K562 (cell line): ENCODE measurements around the gene TRAPPC5. TPM values are rescaled to one million over a fixed set of nuclear protein-coding genes. Genes with fewer than 3 reads are reported as not detected.

ENCODE experiments used
- CHD1 ChIP-seq: fragments of 200-600 bp; sonication (generic); IDR thresholded peaks from one replicate; pipeline ENCODE4 v1.6.1; 2012; ENCODE audit warnings: mild to moderate bottlenecking, moderate library complexity, low read length, inconsistent platforms
- EHMT2 ChIP-seq: fragments of 450-650 bp; IDR thresholded peaks from 2 replicates; pipeline ENCODE4 v1.6.1; 2018; ENCODE audit warnings: antibody characterized with exemption
- HDAC3 ChIP-seq: fragments of 450-650 bp; IDR thresholded peaks from 2 replicates; pipeline ENCODE4 v1.6.1; 2018; ENCODE audit warnings: borderline replicate concordance, mild to moderate bottlenecking, moderate library complexity; ENCODE audit not compliant: partially characterized antibody
- IRF2 ChIP-seq: sonication (generic); formaldehyde crosslinking; IDR thresholded peaks from 2 replicates; pipeline ENCODE4 v1.8.1; 2022; ENCODE audit warnings: mild to moderate bottlenecking, missing genetic modification reagents
- MCM7 ChIP-seq, 2 experiments: fragments of 450-650 bp; IDR thresholded peaks; 2 replicates each; pipeline ENCODE4 v1.6.1; 2016 to 2018
- NUFIP1 ChIP-seq: fragments of 450-650 bp; IDR thresholded peaks from 2 replicates; pipeline ENCODE4 v1.6.1; 2018; ENCODE audit not compliant: partially characterized antibody
- PPARD ChIP-seq: fragments of 250-450 bp; sonication (Bioruptor Pico); IDR thresholded peaks from 2 replicates; pipeline ENCODE4 v1.8.0; 2022; ENCODE audit warnings: inconsistent platforms, mild to moderate bottlenecking, moderate library complexity
- RFX1 ChIP-seq: fragments of 450-650 bp; IDR thresholded peaks from 2 replicates; pipeline ENCODE4 v1.6.1; 2016; ENCODE audit warnings: mild to moderate bottlenecking, moderate library complexity
- RFX5 ChIP-seq: IDR thresholded peaks from 2 replicates; pipeline ENCODE4 v1.6.1; 2011; ENCODE audit warnings: low read depth, mild to moderate bottlenecking, improper control_type of control experiment, low read length
- SNRNP70 ChIP-seq: fragments of 200-400 bp; formaldehyde crosslinking; optimal IDR thresholded peaks from 2 replicates; pipeline ENCODE3; 2017; ENCODE audit warnings: low read depth, low read length
- SRF ChIP-seq, 2 experiments: fragments of 250-450, 450-650 bp in 1 of 2; sonication (Bioruptor Pico) in 1 of 2; sonication (generic) in 1 of 2; formaldehyde crosslinking; IDR thresholded peaks; 2 replicates each; pipeline versions ENCODE4 v1.5.0 to v1.5.1; 2020 to 2022; ENCODE audit warnings: mild to moderate bottlenecking in 1 of 2, missing genetic modification reagents in 1 of 2
- TAL1 ChIP-seq: fragments of 450-650 bp; IDR thresholded peaks from 2 replicates; pipeline ENCODE4 v1.6.1; 2016; ENCODE audit warnings: mild to moderate bottlenecking
- TARDBP ChIP-seq: fragments of 450-650 bp; IDR thresholded peaks from 2 replicates; pipeline ENCODE4 v1.6.1; 2016
- TCF7L2 ChIP-seq: fragments of 150-350 bp; IDR thresholded peaks from 2 replicates; pipeline ENCODE4 v1.6.1; 2016; ENCODE audit warnings: low read depth, mild to moderate bottlenecking, low read length, moderate library complexity
- TOE1 ChIP-seq, 2 experiments: fragments of 450-650 bp in 1 of 2; sonication (generic) in 1 of 2; formaldehyde crosslinking in 1 of 2; IDR thresholded peaks; 2 replicates each; pipeline versions ENCODE4 v1.7.1 to v1.8.0; 2016 to 2022; ENCODE audit warnings: borderline replicate concordance in 2 of 2, mild to moderate bottlenecking in 2 of 2, antibody characterized with exemption in 1 of 2, inconsistent platforms in 1 of 2, low read depth in 1 of 2, missing genetic modification reagents in 1 of 2, moderate library complexity in 1 of 2
- TRIM24 ChIP-seq, 2 experiments: fragments of 450-650 bp; IDR thresholded peaks; 2 replicates each; pipeline ENCODE4 v1.6.1; 2016
- ZNF184 ChIP-seq: sonication (generic); formaldehyde crosslinking; IDR thresholded peaks from 2 replicates; pipeline ENCODE4 v1.5.0; 2020; ENCODE audit warnings: missing genetic modification reagents
- ZNF584 ChIP-seq: fragments of 200-800 bp; sonication (Bioruptor generic); IDR thresholded peaks from 2 replicates; pipeline ENCODE4 v1.6.1; 2016; ENCODE audit warnings: low read depth, mild to moderate bottlenecking, missing genetic modification characterization, missing compliant biosample characterization
- ZNF668 ChIP-seq: fragments of 250-450 bp; sonication (Bioruptor Pico); IDR thresholded peaks from 2 replicates; pipeline ENCODE4 v1.8.0; 2022; ENCODE audit warnings: mild to moderate bottlenecking, inconsistent platforms
- polyA plus RNA-seq, 8 experiments: library from polyadenylated mRNA; depleted of rRNA in 4 of 8; stranded (reverse) in 5 of 8; unstranded in 3 of 8; fragments of >200 nt; fragmentation: Nextera tagmentation in 2 of 8; fragmentation: Illumina TruSeq in 1 of 8; extraction: Ambion mirVana in 2 of 8; extraction: Trizol in 1 of 8; gene quantifications; 2 replicates each; pipeline versions ENCODE4 v1.2.1 to v1.2.3, GENCODE V29; 2011 to 2014; ENCODE audit warnings: inconsistent platforms in 1 of 8, missing spikeins in 1 of 8
- total RNA-seq, 7 experiments: library from RNA; depleted of rRNA in 6 of 7; stranded (reverse); fragments of >200 nt in 6 of 7; fragmentation: Illumina TruSeq in 2 of 7; extraction: Trizol in 2 of 7; gene quantifications; 2 replicates each; pipeline versions ENCODE4 v1.2.1 to v1.2.3, GENCODE V29; 2011 to 2021; ENCODE audit warnings: low replicate concordance in 1 of 7
- TF ChIP-seq, protein P1 (sequence below): fragments of 450-650 bp; IDR thresholded peaks from 2 replicates; pipeline ENCODE4 v1.6.1; 2016; ENCODE audit warnings: antibody characterized with exemption
- TF ChIP-seq, protein P2 (sequence below): fragments of 450-650 bp; formaldehyde crosslinking; IDR thresholded peaks from 2 replicates; pipeline ENCODE4 v1.4.0; 2020; ENCODE audit warnings: mild to moderate bottlenecking, mixed read lengths
- TF ChIP-seq, protein P3 (sequence below): fragments of 250-450 bp; sonication (Bioruptor Pico); IDR thresholded peaks from 2 replicates; pipeline ENCODE4 v1.5.0; 2020; ENCODE audit warnings: mild to moderate bottlenecking, borderline replicate concordance
- TF ChIP-seq, protein P4 (sequence below): fragments of 250-450 bp; sonication (Bioruptor Pico); IDR thresholded peaks from 2 replicates; pipeline ENCODE4 v1.9.0; 2021; ENCODE audit warnings: mild to moderate bottlenecking, inconsistent platforms

The TRAPPC5 gene
- total and polyA plus RNA-seq, 9 of the 15 experiments (the other 6 are each of a cell fraction or from before 2014, with no cell fraction given) = 2.0 to 76.9 (median 29.3) TPM

DNA sequence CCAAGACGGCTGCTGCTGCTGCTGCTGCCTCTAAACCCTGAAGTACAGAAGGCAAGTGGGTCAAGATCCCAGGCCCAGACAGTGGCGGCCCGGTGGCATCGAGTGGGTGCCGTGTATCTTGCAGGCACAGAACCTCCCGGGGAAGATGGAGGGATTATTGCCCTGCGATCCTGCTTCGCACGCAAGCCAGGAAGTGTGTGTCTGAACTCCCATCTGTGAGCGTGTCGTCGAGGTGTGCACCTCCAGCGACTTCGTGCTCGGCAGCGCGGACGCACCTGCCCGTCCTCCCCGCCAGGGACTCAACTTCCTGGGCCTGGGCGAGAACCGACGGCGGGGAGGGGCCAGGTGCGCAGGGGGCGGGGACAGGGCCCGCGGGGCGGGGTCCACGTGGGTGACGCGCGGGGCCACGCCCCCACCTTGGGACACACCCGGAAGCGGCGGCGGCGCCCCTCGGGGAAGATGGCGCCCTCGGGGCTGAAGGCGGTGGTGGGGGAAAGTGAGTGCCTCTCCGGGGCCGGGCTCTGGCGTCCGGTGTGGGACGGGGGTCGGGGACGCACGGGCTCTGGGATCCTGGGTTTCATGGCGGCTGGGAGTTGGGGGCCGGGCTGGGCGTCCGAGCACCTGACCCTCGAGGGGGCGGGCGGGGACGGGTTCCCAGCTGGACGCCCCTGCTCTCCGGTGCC, 43.8 kb upstream of the TRAPPC5 start, which contains the start of gene STXBP2 (continued):
- TF ChIP-seq TAL1 (no peak), HDAC3 (no peak), ZNF184 (no peak), TCF7L2 (no peak), PPARD (no peak), ZNF584 (CRISPR knock-in tag) (no peak), RFX5 (no peak), ZNF668 (CRISPR knock-in tag) (no peak), IRF2 (CRISPR knock-in tag) (no peak), NUFIP1 (no peak), TARDBP (no peak), TRIM24 (IDR thresholded peaks at IDR 0.05) (no peak), RFX1 (no peak), TOE1 (IDR thresholded peaks at IDR 0.05; ENCODE audit: borderline replicate concordance) (no peak), TOE1 (CRISPR knock-in tag; IDR thresholded peaks at IDR 0.05; ENCODE audit: borderline replicate concordance, low read depth) (no peak), CHD1 (no peak), MCM7 (IDR thresholded peaks at IDR 0.05) (no peak), SNRNP70 (no peak), EHMT2 (no peak), SRF (CRISPR knock-in tag; IDR thresholded peaks at IDR 0.05) (no peak)
- TF ChIP-seq, protein P1, sequence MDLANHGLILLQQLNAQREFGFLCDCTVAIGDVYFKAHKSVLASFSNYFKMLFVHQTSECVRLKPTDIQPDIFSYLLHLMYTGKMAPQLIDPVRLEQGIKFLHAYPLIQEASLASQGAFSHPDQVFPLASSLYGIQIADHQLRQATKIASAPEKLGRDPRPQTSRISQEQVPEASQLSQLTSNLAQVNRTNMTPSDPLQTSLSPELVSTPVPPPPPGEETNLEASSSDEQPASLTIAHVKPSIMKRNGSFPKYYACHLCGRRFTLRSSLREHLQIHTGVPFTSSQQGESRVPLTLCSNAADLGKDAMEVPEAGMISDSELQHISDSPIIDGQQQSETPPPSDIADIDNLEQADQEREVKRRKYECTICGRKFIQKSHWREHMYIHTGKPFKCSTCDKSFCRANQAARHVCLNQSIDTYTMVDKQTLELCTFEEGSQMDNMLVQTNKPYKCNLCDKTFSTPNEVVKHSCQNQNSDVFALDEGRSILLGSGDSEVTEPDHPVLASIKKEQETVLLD = peak; percentile 57; the same call in 1 of the 2 replicates
- TF ChIP-seq, protein P2, sequence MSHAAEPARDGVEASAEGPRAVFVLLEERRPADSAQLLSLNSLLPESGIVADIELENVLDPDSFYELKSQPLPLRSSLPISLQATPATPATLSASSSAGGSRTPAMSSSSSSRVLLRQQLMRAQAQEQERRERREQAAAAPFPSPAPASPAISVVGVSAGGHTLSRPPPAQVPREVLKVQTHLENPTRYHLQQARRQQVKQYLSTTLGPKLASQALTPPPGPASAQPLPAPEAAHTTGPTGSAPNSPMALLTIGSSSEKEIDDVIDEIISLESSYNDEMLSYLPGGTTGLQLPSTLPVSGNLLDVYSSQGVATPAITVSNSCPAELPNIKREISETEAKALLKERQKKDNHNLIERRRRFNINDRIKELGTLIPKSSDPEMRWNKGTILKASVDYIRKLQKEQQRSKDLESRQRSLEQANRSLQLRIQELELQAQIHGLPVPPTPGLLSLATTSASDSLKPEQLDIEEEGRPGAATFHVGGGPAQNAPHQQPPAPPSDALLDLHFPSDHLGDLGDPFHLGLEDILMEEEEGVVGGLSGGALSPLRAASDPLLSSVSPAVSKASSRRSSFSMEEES = no peak
- TF ChIP-seq, protein P3, sequence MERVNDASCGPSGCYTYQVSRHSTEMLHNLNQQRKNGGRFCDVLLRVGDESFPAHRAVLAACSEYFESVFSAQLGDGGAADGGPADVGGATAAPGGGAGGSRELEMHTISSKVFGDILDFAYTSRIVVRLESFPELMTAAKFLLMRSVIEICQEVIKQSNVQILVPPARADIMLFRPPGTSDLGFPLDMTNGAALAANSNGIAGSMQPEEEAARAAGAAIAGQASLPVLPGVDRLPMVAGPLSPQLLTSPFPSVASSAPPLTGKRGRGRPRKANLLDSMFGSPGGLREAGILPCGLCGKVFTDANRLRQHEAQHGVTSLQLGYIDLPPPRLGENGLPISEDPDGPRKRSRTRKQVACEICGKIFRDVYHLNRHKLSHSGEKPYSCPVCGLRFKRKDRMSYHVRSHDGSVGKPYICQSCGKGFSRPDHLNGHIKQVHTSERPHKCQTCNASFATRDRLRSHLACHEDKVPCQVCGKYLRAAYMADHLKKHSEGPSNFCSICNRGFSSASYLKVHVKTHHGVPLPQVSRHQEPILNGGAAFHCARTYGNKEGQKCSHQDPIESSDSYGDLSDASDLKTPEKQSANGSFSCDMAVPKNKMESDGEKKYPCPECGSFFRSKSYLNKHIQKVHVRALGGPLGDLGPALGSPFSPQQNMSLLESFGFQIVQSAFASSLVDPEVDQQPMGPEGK (CRISPR knock-in tag) = no peak
- TF ChIP-seq, protein P4, sequence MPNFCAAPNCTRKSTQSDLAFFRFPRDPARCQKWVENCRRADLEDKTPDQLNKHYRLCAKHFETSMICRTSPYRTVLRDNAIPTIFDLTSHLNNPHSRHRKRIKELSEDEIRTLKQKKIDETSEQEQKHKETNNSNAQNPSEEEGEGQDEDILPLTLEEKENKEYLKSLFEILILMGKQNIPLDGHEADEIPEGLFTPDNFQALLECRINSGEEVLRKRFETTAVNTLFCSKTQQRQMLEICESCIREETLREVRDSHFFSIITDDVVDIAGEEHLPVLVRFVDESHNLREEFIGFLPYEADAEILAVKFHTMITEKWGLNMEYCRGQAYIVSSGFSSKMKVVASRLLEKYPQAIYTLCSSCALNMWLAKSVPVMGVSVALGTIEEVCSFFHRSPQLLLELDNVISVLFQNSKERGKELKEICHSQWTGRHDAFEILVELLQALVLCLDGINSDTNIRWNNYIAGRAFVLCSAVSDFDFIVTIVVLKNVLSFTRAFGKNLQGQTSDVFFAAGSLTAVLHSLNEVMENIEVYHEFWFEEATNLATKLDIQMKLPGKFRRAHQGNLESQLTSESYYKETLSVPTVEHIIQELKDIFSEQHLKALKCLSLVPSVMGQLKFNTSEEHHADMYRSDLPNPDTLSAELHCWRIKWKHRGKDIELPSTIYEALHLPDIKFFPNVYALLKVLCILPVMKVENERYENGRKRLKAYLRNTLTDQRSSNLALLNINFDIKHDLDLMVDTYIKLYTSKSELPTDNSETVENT (CRISPR knock-in tag) = no peak
